A673 (cell line): ENCODE data around the gene PCDHA13. TPM values are rescaled to one million over a fixed set of nuclear protein-coding genes. Genes with fewer than 3 reads are reported as not detected.

Source experiments
- BruUV-seq: library from RNA; stranded (reverse); fragments of 400-500 nt; replicated peaks from 2 replicates; lab custom pipeline; 2021; lab: Mats Ljungman, UMichigan
- CTCF ChIA-PET: fragments of 300-600 bp; sonication (Branson Sonifier 250); formaldehyde crosslinking; loops from one replicate; lab custom pipeline; 2022; ENCODE audit warnings: antibody characterized with exemption; lab: Charles Lee
- POLR2A ChIA-PET: fragments of 300-600 bp; sonication (Branson Sonifier 250); formaldehyde crosslinking; loops from one replicate; lab custom pipeline; 2022; ENCODE audit warnings: antibody characterized with exemption; ENCODE audit not compliant: low non-redundant PET; lab: Charles Lee
- DNase-seq: peaks from one replicate; pipeline ENCODE4 v3.0.0-alpha.2; 2015; ENCODE audit warnings: low spot score
- H3K27ac ChIP-seq: fragments of 200-600 bp; sonication (generic); 2 replicates; pipeline ENCODE4 v1.5.1; 2016; ENCODE audit warnings: mixed run types, low read depth, mild to moderate bottlenecking, mixed read lengths, antibody characterized with exemption, low read length; ENCODE audit not compliant: poor library complexity, severe bottlenecking
- H3K27me3 ChIP-seq: fragments of 200-600 bp; sonication (generic); replicated peaks from 2 replicates; pipeline ENCODE4 v1.6.1; 2017; ENCODE audit warnings: mixed run types, low read depth, mild to moderate bottlenecking, mixed read lengths, antibody characterized with exemption, low read length; ENCODE audit not compliant: insufficient read depth, poor library complexity
- H3K36me3 ChIP-seq: fragments of 200-600 bp; sonication (generic); 2 replicates; pipeline ENCODE4 v1.6.1; 2016; ENCODE audit warnings: mixed run types, mild to moderate bottlenecking, mixed read lengths, antibody characterized with exemption, low read length; ENCODE audit not compliant: insufficient read depth, poor library complexity, severe bottlenecking
- H3K4me1 ChIP-seq: fragments of 200-600 bp; sonication (generic); 2 replicates; pipeline ENCODE4 v1.6.1; 2017; ENCODE audit warnings: mixed run types, mild to moderate bottlenecking, mixed read lengths, antibody characterized with exemption, low read length; ENCODE audit not compliant: insufficient read depth, poor library complexity, severe bottlenecking
- H3K4me3 ChIP-seq: fragments of 200-600 bp; sonication (generic); 2 replicates; pipeline ENCODE4 v1.5.1; 2016; ENCODE audit warnings: low read depth, mixed run types, mild to moderate bottlenecking, mixed read lengths, low read length; ENCODE audit not compliant: poor library complexity, severe bottlenecking
- H3K9me3 ChIP-seq: fragments of 200-600 bp; sonication (generic); 2 replicates; pipeline ENCODE4 v1.6.1; 2016; ENCODE audit warnings: mixed run types, low read depth, mild to moderate bottlenecking, mixed read lengths, antibody characterized with exemption, low read length; ENCODE audit not compliant: poor library complexity, severe bottlenecking
- EZH2 ChIP-seq: fragments of 200-600 bp; sonication (generic); IDR thresholded peaks from 2 replicates; pipeline ENCODE4 v1.6.1; 2017; ENCODE audit warnings: borderline replicate concordance, low read depth, mild to moderate bottlenecking, mixed read lengths, antibody characterized with exemption, low read length; ENCODE audit not compliant: poor library complexity, severe bottlenecking
- intact Hi-C: fragments of 100-400 bp; cut with micrococcal nuclease; formaldehyde crosslinking; loops from one replicate; pipeline ENCODE4 v1.10.0; 2022; ENCODE audit not compliant: unreplicated experiment
- total RNA-seq: library from RNA; stranded (reverse); gene quantifications from 2 replicates; pipeline ENCODE4 v1.2.3, GENCODE V29; 2021
- TF ChIP-seq, protein P1 (sequence below): fragments of 300-800, 200-600 bp; sonication (generic); conservative IDR thresholded peaks from 2 replicates; pipeline ENCODE4 v1.5.1; 2017; ENCODE audit warnings: low read depth, mild to moderate bottlenecking, antibody characterized with exemption, low read length, moderate library complexity, mixed read lengths

The PCDHA13 gene
- total RNA-seq, 1 experiment from 2014 or later = 5.8 TPM

DNA sequence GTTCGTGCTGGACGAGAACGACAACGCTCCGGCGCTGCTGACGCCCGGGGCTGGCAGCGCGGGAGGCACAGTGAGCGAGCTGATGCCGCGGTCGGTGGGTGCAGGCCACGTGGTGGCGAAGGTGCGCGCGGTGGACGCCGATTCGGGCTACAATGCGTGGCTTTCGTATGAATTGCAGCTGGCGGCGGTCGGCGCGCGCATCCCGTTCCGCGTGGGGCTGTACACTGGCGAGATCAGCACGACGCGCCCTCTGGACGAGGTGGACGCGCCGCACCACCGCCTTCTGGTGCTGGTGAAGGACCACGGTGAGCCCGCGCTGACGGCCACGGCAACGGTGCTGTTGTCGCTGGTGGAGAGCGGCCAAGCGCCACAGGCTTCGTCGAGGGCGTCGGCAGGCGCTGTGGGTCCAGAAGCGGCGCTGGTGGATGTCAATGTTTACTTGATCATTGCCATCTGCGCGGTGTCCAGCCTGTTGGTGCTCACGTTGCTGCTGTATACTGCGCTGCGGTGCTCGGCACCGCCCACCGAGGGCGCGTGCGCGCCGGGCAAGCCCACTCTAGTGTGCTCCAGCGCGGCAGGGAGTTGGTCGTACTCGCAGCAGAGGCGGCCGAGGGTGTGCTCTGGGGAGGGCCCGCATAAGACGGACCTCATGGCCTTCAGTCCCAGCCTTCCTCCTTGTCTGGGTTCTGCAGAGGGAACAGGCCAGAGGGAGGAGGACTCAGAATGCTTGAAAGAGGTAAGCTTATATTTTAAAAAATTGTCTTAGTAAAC, 2.2 kb downstream of the PCDHA13 start:
- no peaks in the 10 kb centered on the region for H3K4me1 ChIP-seq
- POLR2A ChIA-PET = no interaction called here
- no peak for DNase-seq
- no peaks in the 10 kb centered on the region for H3K9me3 ChIP-seq
- TF ChIP-seq, protein P1, sequence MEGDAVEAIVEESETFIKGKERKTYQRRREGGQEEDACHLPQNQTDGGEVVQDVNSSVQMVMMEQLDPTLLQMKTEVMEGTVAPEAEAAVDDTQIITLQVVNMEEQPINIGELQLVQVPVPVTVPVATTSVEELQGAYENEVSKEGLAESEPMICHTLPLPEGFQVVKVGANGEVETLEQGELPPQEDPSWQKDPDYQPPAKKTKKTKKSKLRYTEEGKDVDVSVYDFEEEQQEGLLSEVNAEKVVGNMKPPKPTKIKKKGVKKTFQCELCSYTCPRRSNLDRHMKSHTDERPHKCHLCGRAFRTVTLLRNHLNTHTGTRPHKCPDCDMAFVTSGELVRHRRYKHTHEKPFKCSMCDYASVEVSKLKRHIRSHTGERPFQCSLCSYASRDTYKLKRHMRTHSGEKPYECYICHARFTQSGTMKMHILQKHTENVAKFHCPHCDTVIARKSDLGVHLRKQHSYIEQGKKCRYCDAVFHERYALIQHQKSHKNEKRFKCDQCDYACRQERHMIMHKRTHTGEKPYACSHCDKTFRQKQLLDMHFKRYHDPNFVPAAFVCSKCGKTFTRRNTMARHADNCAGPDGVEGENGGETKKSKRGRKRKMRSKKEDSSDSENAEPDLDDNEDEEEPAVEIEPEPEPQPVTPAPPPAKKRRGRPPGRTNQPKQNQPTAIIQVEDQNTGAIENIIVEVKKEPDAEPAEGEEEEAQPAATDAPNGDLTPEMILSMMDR = no peak
- TF ChIP-seq EZH2 = no peak
- no peak overlapping the region for H3K4me3 ChIP-seq
- H3K27me3 ChIP-seq = no peaks in the 10 kb centered on the region
- intact Hi-C loops = loop anchor here (5.0 kb wide), 1 partner anchor 38 kb away; no protein-coding TSS in a partner anchor
- CTCF ChIA-PET = interaction anchor here (2.7 kb wide), 1 partner anchor 156 kb away, joined by 25 read pairs; no protein-coding TSS in a partner anchor
- BruUV-seq = no TSS peak
- H3K36me3 ChIP-seq = no peaks in the 10 kb centered on the region
- no peak overlapping the region for H3K27ac ChIP-seq

DNA sequence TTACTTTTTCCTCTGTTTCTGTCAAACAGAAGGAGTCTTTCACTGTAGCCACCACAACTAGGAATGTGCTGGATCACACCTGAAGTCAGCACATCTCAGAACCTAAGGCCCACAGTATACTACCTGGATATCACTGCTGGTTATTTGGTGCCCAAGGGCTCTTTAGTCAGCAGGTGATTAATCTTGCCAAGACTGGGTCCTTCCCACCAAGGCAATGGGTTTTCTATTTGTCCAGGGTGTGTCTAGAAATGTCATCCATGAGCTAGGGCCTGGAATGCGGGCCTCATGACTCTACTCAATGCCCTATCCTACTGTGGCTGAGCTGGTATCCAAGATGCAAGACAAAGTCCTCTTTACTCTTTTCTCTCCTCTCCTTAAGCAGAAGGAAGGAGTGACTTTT, 34.4 kb downstream of the PCDHA13 start:
- POLR2A ChIA-PET = no interaction called here
- TF ChIP-seq EZH2 = no peak
- TF ChIP-seq, protein P1 = no peak
- DNase-seq = no peak
- intact Hi-C loops = no loop called here
- H3K27ac ChIP-seq = no peak overlapping the region
- H3K4me3 ChIP-seq = no peak overlapping the region
- no peaks in the 10 kb centered on the region for H3K36me3 ChIP-seq
- no peaks in the 10 kb centered on the region for H3K4me1 ChIP-seq
- CTCF ChIA-PET = no interaction called here
- no peaks in the 10 kb centered on the region for H3K27me3 ChIP-seq
- no TSS peak for BruUV-seq
- H3K9me3 ChIP-seq = peaks cover 5% of the 10 kb centered on the region

DNA sequence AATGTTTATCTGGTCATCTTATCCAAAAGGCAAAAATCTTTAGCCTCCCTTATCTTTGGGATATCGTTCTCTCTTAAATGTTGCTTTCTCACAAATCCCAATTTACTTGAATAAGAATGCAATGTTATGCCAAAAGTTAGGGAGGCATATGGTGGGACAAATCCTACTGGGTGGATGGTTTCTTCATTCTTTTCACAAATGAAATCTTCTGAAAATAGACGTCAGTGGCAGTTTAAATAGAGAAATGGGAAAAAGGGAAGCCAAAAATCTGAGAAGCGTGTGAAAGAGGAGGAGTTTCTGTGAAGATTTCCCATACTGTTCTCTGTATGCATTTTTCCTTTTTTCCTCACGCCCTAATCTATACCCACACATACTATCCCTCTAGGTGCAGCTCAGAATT, 41.7 kb downstream of the PCDHA13 start:
- Histone ChIP-seq H3K36me3 (no peaks in the 10 kb centered on the region), H3K27ac (no peak overlapping the region), H3K4me3 (no peak overlapping the region), H3K27me3 (no peaks in the 10 kb centered on the region), H3K9me3 (no peaks in the 10 kb centered on the region), H3K4me1 (peaks cover 6% of the 10 kb centered on the region)
- BruUV-seq = no TSS peak
- TF ChIP-seq, protein P1 = no peak
- TF ChIP-seq EZH2 = no peak
- intact Hi-C loops = loop anchor here (5.0 kb wide), 1 partner anchor 41 kb away; the partner anchor contains the start of gene PCDHA13
- ChIA-PET CTCF (no interaction called here), POLR2A (no interaction called here)
- no peak for DNase-seq
